ENCODE data around the gene ATAD3C. TPM values are rescaled to one million over a fixed set of nuclear protein-coding genes. Genes with fewer than 3 reads are reported as not detected.

Gene ATAD3C
- total and polyA plus RNA-seq, 10 of the 15 experiments (the other 5 are each of a cell fraction or from before 2014, with no cell fraction given) = 0.03 to 3.1 (median 0.86) TPM

GRCh38 chr1:1441002-1441888, 8.2 kb upstream of the ATAD3C start (continued):
- no peak for TF ChIP-seq TARDBP (IDR thresholded peaks at IDR 0.05; ENCODE audit: borderline replicate concordance)
- no peak for TF ChIP-seq ASH2L (IDR thresholded peaks at IDR 0.05; ENCODE audit: borderline replicate concordance, low read depth)
- peak; percentile 21; the same call in 1 of the 2 replicates for TF ChIP-seq ZNF207 (IDR thresholded peaks at IDR 0.05; ENCODE audit: borderline replicate concordance)
- TF ChIP-seq TCF7 (IDR thresholded peaks at IDR 0.05; ENCODE audit: borderline replicate concordance) = no peak
- 0 out of 2 replicates have a peak, but pooled peaks have one; percentile 33 for TF ChIP-seq MXI1 (IDR thresholded peaks at IDR 0.05; ENCODE audit: low read depth, low read length)
- peak; percentile 56 for TF ChIP-seq RAD21 (IDR thresholded peaks at IDR 0.05; ENCODE audit: insufficient read depth, low read depth, low read length)
- no peak for TF ChIP-seq ATF7 (IDR thresholded peaks at IDR 0.05; ENCODE audit: low read depth)
- TF ChIP-seq, protein P1, sequence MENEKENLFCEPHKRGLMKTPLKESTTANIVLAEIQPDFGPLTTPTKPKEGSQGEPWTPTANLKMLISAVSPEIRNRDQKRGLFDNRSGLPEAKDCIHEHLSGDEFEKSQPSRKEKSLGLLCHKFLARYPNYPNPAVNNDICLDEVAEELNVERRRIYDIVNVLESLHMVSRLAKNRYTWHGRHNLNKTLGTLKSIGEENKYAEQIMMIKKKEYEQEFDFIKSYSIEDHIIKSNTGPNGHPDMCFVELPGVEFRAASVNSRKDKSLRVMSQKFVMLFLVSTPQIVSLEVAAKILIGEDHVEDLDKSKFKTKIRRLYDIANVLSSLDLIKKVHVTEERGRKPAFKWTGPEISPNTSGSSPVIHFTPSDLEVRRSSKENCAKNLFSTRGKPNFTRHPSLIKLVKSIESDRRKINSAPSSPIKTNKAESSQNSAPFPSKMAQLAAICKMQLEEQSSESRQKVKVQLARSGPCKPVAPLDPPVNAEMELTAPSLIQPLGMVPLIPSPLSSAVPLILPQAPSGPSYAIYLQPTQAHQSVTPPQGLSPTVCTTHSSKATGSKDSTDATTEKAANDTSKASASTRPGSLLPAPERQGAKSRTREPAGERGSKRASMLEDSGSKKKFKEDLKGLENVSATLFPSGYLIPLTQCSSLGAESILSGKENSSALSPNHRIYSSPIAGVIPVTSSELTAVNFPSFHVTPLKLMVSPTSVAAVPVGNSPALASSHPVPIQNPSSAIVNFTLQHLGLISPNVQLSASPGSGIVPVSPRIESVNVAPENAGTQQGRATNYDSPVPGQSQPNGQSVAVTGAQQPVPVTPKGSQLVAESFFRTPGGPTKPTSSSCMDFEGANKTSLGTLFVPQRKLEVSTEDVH (IDR thresholded peaks at IDR 0.05; ENCODE audit: low read depth, partially characterized antibody) = no peak
- no peak for TF ChIP-seq IRF4 (IDR thresholded peaks at IDR 0.05; ENCODE audit: low read depth, low read length)
- no peak for TF ChIP-seq BMI1 (IDR thresholded peaks at IDR 0.05; ENCODE audit: borderline replicate concordance)
- TF ChIP-seq LARP7 (IDR thresholded peaks at IDR 0.05) = peak; percentile 56; the same call in 1 of the 2 replicates
- TF ChIP-seq, protein P2, sequence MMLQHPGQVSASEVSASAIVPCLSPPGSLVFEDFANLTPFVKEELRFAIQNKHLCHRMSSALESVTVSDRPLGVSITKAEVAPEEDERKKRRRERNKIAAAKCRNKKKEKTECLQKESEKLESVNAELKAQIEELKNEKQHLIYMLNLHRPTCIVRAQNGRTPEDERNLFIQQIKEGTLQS (IDR thresholded peaks at IDR 0.05; ENCODE audit: borderline replicate concordance, extremely low read depth, low read depth, low read length) = no peak
- no peak for TF ChIP-seq SRF (IDR thresholded peaks at IDR 0.05; ENCODE audit: low read depth in 2 of 2, low read length in 2 of 2)
- peak; percentile 73 for TF ChIP-seq YY1 (IDR thresholded peaks at IDR 0.05; ENCODE audit: low read depth, low read length)
- no peak for TF ChIP-seq RCOR1 (conservative IDR thresholded peaks at IDR 0.05; ENCODE audit: low read depth, low read length)
- no peak for TF ChIP-seq CREM (IDR thresholded peaks at IDR 0.05; ENCODE audit: low read depth)
- TF ChIP-seq ZNF24 (IDR thresholded peaks at IDR 0.05) = no peak
- TF ChIP-seq, protein P3, sequence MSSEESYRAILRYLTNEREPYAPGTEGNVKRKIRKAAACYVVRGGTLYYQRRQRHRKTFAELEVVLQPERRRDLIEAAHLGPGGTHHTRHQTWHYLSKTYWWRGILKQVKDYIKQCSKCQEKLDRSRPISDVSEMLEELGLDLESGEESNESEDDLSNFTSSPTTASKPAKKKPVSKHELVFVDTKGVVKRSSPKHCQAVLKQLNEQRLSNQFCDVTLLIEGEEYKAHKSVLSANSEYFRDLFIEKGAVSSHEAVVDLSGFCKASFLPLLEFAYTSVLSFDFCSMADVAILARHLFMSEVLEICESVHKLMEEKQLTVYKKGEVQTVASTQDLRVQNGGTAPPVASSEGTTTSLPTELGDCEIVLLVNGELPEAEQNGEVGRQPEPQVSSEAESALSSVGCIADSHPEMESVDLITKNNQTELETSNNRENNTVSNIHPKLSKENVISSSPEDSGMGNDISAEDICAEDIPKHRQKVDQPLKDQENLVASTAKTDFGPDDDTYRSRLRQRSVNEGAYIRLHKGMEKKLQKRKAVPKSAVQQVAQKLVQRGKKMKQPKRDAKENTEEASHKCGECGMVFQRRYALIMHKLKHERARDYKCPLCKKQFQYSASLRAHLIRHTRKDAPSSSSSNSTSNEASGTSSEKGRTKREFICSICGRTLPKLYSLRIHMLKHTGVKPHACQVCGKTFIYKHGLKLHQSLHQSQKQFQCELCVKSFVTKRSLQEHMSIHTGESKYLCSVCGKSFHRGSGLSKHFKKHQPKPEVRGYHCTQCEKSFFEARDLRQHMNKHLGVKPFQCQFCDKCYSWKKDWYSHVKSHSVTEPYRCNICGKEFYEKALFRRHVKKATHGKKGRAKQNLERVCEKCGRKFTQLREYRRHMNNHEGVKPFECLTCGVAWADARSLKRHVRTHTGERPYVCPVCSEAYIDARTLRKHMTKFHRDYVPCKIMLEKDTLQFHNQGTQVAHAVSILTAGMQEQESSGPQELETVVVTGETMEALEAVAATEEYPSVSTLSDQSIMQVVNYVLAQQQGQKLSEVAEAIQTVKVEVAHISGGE (CRISPR knock-in tag; IDR thresholded peaks at IDR 0.05) = no peak
- TF ChIP-seq FOXK2 (IDR thresholded peaks at IDR 0.05) = no peak
- no peak for TF ChIP-seq SUZ12 (IDR thresholded peaks at IDR 0.05; ENCODE audit: unreplicated experiment)
- TF ChIP-seq IKZF2 (IDR thresholded peaks at IDR 0.05) = no peak
- TF ChIP-seq NR2C2 (IDR thresholded peaks at IDR 0.05; ENCODE audit: borderline replicate concordance, control insufficient read depth, insufficient read length, low read depth) = no peak
- no peak for TF ChIP-seq EGR1 (IDR thresholded peaks at IDR 0.05; ENCODE audit: borderline replicate concordance in 1 of 2, low read depth in 2 of 2, low read length in 2 of 2)
- TF ChIP-seq ZNF274 (IDR thresholded peaks at IDR 0.05; ENCODE audit: insufficient read depth, insufficient read length) = no peak
- no peak for TF ChIP-seq CBX5 (IDR thresholded peaks at IDR 0.05; ENCODE audit: low read depth)

Measured in GM12878 (cell line).